Transverse colon (tissue), 4 donors: ENCODE data around the gene VWA7.

Source experiments
- EP300 ChIP-seq: sonication (generic); formaldehyde crosslinking; IDR thresholded peaks from one replicate; pipeline ENCODE4 v1.6.1; 2017; ENCODE audit warnings: antibody characterized with exemption, low read depth
- POLR2AphosphoS5 ChIP-seq, 3 donors: sonication (generic); formaldehyde crosslinking; IDR thresholded peaks; one replicate each; pipeline ENCODE4 v1.6.1; 2016; ENCODE audit warnings: antibody characterized with exemption in 3 of 3
- TF ChIP-seq, protein P1 (sequence below), 5 experiments: fragments of 200-600 bp in 3 of 5; fragments of 450-650 bp in 2 of 5; sonication (generic) in 3 of 5; IDR thresholded peaks; 1 replicate in 2 of 5; 2 replicates in 3 of 5; pipeline ENCODE4 v1.5.1; 2016 to 2017; ENCODE audit warnings: antibody characterized with exemption in 5 of 5, inconsistent platforms in 3 of 5, mild to moderate bottlenecking in 2 of 5, moderate library complexity in 1 of 5

GRCh38 chr6:31819871-31820299, 42.8 kb upstream of the VWA7 start:
- TF ChIP-seq, protein P1, sequence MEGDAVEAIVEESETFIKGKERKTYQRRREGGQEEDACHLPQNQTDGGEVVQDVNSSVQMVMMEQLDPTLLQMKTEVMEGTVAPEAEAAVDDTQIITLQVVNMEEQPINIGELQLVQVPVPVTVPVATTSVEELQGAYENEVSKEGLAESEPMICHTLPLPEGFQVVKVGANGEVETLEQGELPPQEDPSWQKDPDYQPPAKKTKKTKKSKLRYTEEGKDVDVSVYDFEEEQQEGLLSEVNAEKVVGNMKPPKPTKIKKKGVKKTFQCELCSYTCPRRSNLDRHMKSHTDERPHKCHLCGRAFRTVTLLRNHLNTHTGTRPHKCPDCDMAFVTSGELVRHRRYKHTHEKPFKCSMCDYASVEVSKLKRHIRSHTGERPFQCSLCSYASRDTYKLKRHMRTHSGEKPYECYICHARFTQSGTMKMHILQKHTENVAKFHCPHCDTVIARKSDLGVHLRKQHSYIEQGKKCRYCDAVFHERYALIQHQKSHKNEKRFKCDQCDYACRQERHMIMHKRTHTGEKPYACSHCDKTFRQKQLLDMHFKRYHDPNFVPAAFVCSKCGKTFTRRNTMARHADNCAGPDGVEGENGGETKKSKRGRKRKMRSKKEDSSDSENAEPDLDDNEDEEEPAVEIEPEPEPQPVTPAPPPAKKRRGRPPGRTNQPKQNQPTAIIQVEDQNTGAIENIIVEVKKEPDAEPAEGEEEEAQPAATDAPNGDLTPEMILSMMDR (IDR thresholded peaks at IDR 0.05): no peak
- TF ChIP-seq POLR2AphosphoS5 (IDR thresholded peaks at IDR 0.05) (peak in 2 of 3 donors; percentile 33 to 63), EP300 (no peak)
